Myocyte (in vitro differentiated cells): ENCODE measurements around the gene CLIC5. TPM values are rescaled to one million over a fixed set of nuclear protein-coding genes. Genes with fewer than 3 reads are reported as not detected.

Experiments
- DNase-seq: peaks from one replicate; pipeline ENCODE4 v3.0.0-alpha.2; 2012; ENCODE audit warnings: low read depth
- total RNA-seq: library from RNA; depleted of rRNA; stranded (reverse); fragments of >200 nt; gene quantifications from 2 replicates; pipeline ENCODE4 v1.2.3, GENCODE V29; 2014

Gene CLIC5
- total RNA-seq, 1 donor from 2014 or later, result 0.03 TPM

GRCh38 chr6:45850378-45851033 lies 165.2 kb downstream of the CLIC5 start:
- no peak for DNase-seq

- DNase-seq, result no peak
Measured at GRCh38 chr6:45845567-45845966, 170.1 kb downstream of the CLIC5 start.

- DNase-seq, result no peak
Measured at GRCh38 chr6:45844986-45845385, 170.7 kb downstream of the CLIC5 start.

- DNase-seq, result peak; percentile 30
Measured at GRCh38 chr6:45843848-45844521, 171.7 kb downstream of the CLIC5 start.

- DNase-seq, result no peak
Measured at GRCh38 chr6:45841062-45841461, 174.6 kb downstream of the CLIC5 start.

- no peak for DNase-seq
Measured at GRCh38 chr6:45838996-45839395, 176.7 kb downstream of the CLIC5 start.

GRCh38 chr6:45838451-45838850 lies 177.2 kb downstream of the CLIC5 start:
- no peak for DNase-seq

GRCh38 chr6:45837541-45838200 lies 178.0 kb downstream of the CLIC5 start:
- no peak for DNase-seq

GRCh38 chr6:45836984-45837383 lies 178.7 kb downstream of the CLIC5 start:
- peak; percentile 4 for DNase-seq

GRCh38 chr6:45836438-45836824 lies 179.2 kb downstream of the CLIC5 start:
- no peak for DNase-seq

- peak; percentile 26 for DNase-seq
Measured at GRCh38 chr6:45835721-45836437, 179.8 kb downstream of the CLIC5 start.

GRCh38 chr6:45832063-45832462 lies 183.6 kb downstream of the CLIC5 start:
- no peak for DNase-seq

Other genes with a start within 250 kb of the CLIC5 start
- gene ENPP4, start 114.1 kb upstream of the CLIC5 start, total RNA-seq, result 7.3 and 7.5 TPM in 2 replicates
- 0.35 and 0.42 TPM in 2 replicates for gene ENPP5, start 155.1 kb upstream of the CLIC5 start, total RNA-seq